Measurements from ENCODE around the gene ATP8B1. TPM values are rescaled to one million over a fixed set of nuclear protein-coding genes. Genes with fewer than 3 reads are reported as not detected.

Gene ATP8B1
- total and polyA plus RNA-seq, 2 of the 4 experiments (the other 2 are of a cell fraction): 64.3 to 136 TPM

DNA sequence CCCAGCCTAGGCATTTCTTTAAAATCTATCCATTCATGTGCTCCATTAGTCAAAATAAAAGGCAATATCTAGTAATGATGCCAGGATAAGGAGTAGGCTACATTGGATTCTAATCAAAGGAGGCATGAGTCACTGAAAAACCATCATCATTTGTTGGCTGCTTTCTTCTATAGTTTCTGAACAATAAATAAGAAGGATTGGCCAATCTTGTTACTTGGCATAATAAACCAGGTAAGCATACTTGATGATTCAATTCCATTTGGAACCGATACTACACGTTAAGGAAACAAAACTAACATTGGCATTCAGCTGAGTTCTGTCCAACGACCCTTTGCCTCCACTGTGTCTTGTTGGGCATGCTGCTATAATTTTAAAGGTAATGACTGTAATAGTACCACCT, 27.2 kb downstream of the ATP8B1 start:
- H3K79me1 ChIP-seq (ENCODE audit: low read depth in 1 of 2, low read length in 2 of 2): peaks cover 49 to 79% of the 10 kb centered on the region in 2 experiments
- no peaks in the 10 kb centered on the region for H3K9me3 ChIP-seq (ENCODE audit: control insufficient read depth, insufficient read depth, low read length)
- H2AK9ac ChIP-seq (replicated peaks; ENCODE audit: low read depth, low read length, poor library complexity): no peak overlapping the region
- H2BK15ac ChIP-seq (ENCODE audit: low read depth, low read length): no peak overlapping the region
- H4K20me1 ChIP-seq (ENCODE audit: insufficient read depth, low read length): peaks cover 48% of the 10 kb centered on the region; the same call in 1 of the 2 replicates
- H3K4me1 ChIP-seq (ENCODE audit: control insufficient read depth, insufficient read depth, low read length): peaks cover 14% of the 10 kb centered on the region
- H2BK120ac ChIP-seq (ENCODE audit: low read depth, low read length): no peak overlapping the region
- no peak overlapping the region for H3K18ac ChIP-seq (ENCODE audit: low read depth, low read length)
- H3K23ac ChIP-seq (ENCODE audit: low read depth, low read length): no peak overlapping the region
- ChIA-PET CTCF (no interaction called here), POLR2A (ENCODE audit: unreplicated experiment) (interaction anchor here (0.6 kb wide), 1 partner anchor 222 kb away, joined by 8 read pairs; no protein-coding TSS in a partner anchor)
- no peak overlapping the region for H3K27ac ChIP-seq (ENCODE audit: insufficient read depth, low read length)
- 0 out of 2 replicates have a peak overlapping the region, but pooled peaks have one; percentile 11 for H3K14ac ChIP-seq (replicated peaks; ENCODE audit: low read depth, low read length)
- no peak for ATAC-seq (ENCODE audit: low read depth)
- no peak overlapping the region for H4K91ac ChIP-seq (ENCODE audit: insufficient read depth, low read depth, low read length)
- H4K5ac ChIP-seq (ENCODE audit: low read depth, low read length): no peak overlapping the region
- H3K56ac ChIP-seq (ENCODE audit: extremely low read depth, insufficient read depth, low read length): no peak overlapping the region
- peak overlapping the region; percentile 17 for H2BK5ac ChIP-seq (ENCODE audit: low read depth, low read length, poor library complexity, severe bottlenecking)
- H3K4me2 ChIP-seq (ENCODE audit: low read depth, low read length): no peak overlapping the region
- intact Hi-C loops (cut with micrococcal nuclease) (no loop called here), in situ Hi-C loops (cut with MboI; ENCODE audit: low sequenced_read_pairs) (no loop called here), dilution Hi-C loops (cut with HindIII; ENCODE audit: low sequenced_read_pairs, unreplicated experiment) (no loop called here)
- no peak overlapping the region for H2AFZ ChIP-seq (replicated peaks; ENCODE audit: low read length, poor library complexity)
- H3K27me3 ChIP-seq (ENCODE audit: control insufficient read depth, insufficient read depth, low read length): no peaks in the 10 kb centered on the region
- 0 out of 4 replicates have a peak overlapping the region, but pooled peaks of 1 of the 2 experiments have one; percentile 31 for H4K8ac ChIP-seq (ENCODE audit: low read depth in 2 of 2, low read length in 2 of 2)
- H3K9me1 ChIP-seq (ENCODE audit: insufficient read depth, low read length): peaks cover 26% of the 10 kb centered on the region
- no peaks in the 10 kb centered on the region for H3K36me3 ChIP-seq (ENCODE audit: control insufficient read depth, insufficient read depth, low read length)
- 83% methylated on average over 2 of the region's 3 CpGs; no CpG with 5 or more reads in 1 of the 2 experiments for WGBS, 2 experiments (ENCODE audit: extremely low coverage in 2 of 2, insufficient read length in 1 of 2)
- H2BK20ac ChIP-seq (ENCODE audit: low read depth, low read length): no peak overlapping the region
- H3K4me3 ChIP-seq (ENCODE audit: insufficient read depth, low read depth, low read length): no peak overlapping the region
- TF ChIP-seq FOS (IDR thresholded peaks at IDR 0.05; ENCODE audit: low read depth, low read length): no peak
- TF ChIP-seq MAFK (IDR thresholded peaks at IDR 0.05; ENCODE audit: low read depth, low read length): no peak
- TF ChIP-seq CHD1 (IDR thresholded peaks at IDR 0.05; ENCODE audit: low read depth, low read length): no peak
- no peak for TF ChIP-seq RFX5 (IDR thresholded peaks at IDR 0.05; ENCODE audit: low read depth, low read length)
- no peak for TF ChIP-seq NFE2L2 (IDR thresholded peaks at IDR 0.05; ENCODE audit: low read depth, low read length)
- TF ChIP-seq ELK1 (IDR thresholded peaks at IDR 0.05; ENCODE audit: borderline replicate concordance, low read depth, low read length): no peak
- TF ChIP-seq RCOR1 (IDR thresholded peaks at IDR 0.05; ENCODE audit: insufficient replicate concordance, low read length): no peak
- TF ChIP-seq, protein P1, sequence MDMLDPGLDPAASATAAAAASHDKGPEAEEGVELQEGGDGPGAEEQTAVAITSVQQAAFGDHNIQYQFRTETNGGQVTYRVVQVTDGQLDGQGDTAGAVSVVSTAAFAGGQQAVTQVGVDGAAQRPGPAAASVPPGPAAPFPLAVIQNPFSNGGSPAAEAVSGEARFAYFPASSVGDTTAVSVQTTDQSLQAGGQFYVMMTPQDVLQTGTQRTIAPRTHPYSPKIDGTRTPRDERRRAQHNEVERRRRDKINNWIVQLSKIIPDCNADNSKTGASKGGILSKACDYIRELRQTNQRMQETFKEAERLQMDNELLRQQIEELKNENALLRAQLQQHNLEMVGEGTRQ (IDR thresholded peaks at IDR 0.05; ENCODE audit: low read depth, low read length): no peak
- TF ChIP-seq BHLHE40 (IDR thresholded peaks at IDR 0.05; ENCODE audit: low read depth, low read length): no peak
- no peak for TF ChIP-seq SMC3 (IDR thresholded peaks at IDR 0.05; ENCODE audit: low read depth, low read length)
- TF ChIP-seq, protein P2, sequence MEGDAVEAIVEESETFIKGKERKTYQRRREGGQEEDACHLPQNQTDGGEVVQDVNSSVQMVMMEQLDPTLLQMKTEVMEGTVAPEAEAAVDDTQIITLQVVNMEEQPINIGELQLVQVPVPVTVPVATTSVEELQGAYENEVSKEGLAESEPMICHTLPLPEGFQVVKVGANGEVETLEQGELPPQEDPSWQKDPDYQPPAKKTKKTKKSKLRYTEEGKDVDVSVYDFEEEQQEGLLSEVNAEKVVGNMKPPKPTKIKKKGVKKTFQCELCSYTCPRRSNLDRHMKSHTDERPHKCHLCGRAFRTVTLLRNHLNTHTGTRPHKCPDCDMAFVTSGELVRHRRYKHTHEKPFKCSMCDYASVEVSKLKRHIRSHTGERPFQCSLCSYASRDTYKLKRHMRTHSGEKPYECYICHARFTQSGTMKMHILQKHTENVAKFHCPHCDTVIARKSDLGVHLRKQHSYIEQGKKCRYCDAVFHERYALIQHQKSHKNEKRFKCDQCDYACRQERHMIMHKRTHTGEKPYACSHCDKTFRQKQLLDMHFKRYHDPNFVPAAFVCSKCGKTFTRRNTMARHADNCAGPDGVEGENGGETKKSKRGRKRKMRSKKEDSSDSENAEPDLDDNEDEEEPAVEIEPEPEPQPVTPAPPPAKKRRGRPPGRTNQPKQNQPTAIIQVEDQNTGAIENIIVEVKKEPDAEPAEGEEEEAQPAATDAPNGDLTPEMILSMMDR (conservative IDR thresholded peaks at IDR 0.05; ENCODE audit: low read depth, low read length): no peak
- no peak for TF ChIP-seq MAZ (IDR thresholded peaks at IDR 0.05; ENCODE audit: borderline replicate concordance, low read depth, low read length)
- TF ChIP-seq RAD21 (IDR thresholded peaks at IDR 0.05; ENCODE audit: low read length): no peak
- no peak for TF ChIP-seq POLR2A (IDR thresholded peaks at IDR 0.05; ENCODE audit: low read depth, low read length)
- TF ChIP-seq CEBPB (IDR thresholded peaks at IDR 0.05; ENCODE audit: low read depth, low read length): no peak; the same call in 1 of the 2 replicates
- no peak for TF ChIP-seq MXI1 (IDR thresholded peaks at IDR 0.05; ENCODE audit: borderline replicate concordance, low read depth, low read length)
- H3K4ac ChIP-seq (ENCODE audit: low read depth, low read length): no peak overlapping the region
- BruUV-seq (replicated peaks): no TSS peak
- H2AK5ac ChIP-seq (ENCODE audit: low read depth, low read length): no peak overlapping the region
- DNase-seq: peak; percentile 53
- H3K9ac ChIP-seq (ENCODE audit: low read depth, low read length): no peak overlapping the region
